Lower leg skin (tissue), 4 donors: ENCODE measurements around the gene IL27RA. TPM values are rescaled to one million over a fixed set of nuclear protein-coding genes. Genes with fewer than 3 reads are reported as not detected.
A peak's percentile ranks its signal among the peaks of the same experiment; 100 is the strongest.

Experiments
- DNase-seq, 2 donors: peaks; one replicate each; pipeline ENCODE4 v3.0.0-alpha.2; 2019; ENCODE audit warnings: low spot score in 2 of 2
- H3K4me3 ChIP-seq: fragments of 200-600 bp; sonication (generic); 2 replicates; pipeline ENCODE4 v1.5.1; 2017; ENCODE audit warnings: mild to moderate bottlenecking, low read depth; ENCODE audit not compliant: poor library complexity, severe bottlenecking
- POLR2A ChIP-seq, 2 donors: fragments of 450-650 bp; IDR thresholded peaks; one replicate each; pipeline ENCODE4 v1.6.1; 2016 to 2017; ENCODE audit warnings: antibody characterized with exemption in 2 of 2, mild to moderate bottlenecking in 1 of 2, moderate library complexity in 1 of 2
- WGBS, 2 donors: methylation state at CpG; one replicate each; pipeline ENCODE4 v1.1.5; 2018; 5-methylcytosine and 5-hydroxymethylcytosine counted together
- intact Hi-C: fragments of 100-400 bp; cut with DNase I; formaldehyde crosslinking; loops from one replicate; pipeline ENCODE4 v1.15.0; 2023; ENCODE audit warnings: low total_unique reads
- total RNA-seq, 4 donors: library from RNA; depleted of rRNA; stranded (reverse); fragments of >200 nt; gene quantifications; one replicate each; pipeline ENCODE4 v1.1.0, GENCODE V29; 2016
- TF ChIP-seq, protein P1 (sequence below), 3 donors: fragments of 450-650 bp; IDR thresholded peaks; one replicate each; pipeline ENCODE4 v1.5.1; 2016; ENCODE audit warnings: antibody characterized with exemption in 3 of 3, mild to moderate bottlenecking in 3 of 3, moderate library complexity in 2 of 3

The IL27RA gene
- total RNA-seq, 4 donors from 2014 or later, result 0.27 to 2.7 (median 2.0) TPM

DNA sequence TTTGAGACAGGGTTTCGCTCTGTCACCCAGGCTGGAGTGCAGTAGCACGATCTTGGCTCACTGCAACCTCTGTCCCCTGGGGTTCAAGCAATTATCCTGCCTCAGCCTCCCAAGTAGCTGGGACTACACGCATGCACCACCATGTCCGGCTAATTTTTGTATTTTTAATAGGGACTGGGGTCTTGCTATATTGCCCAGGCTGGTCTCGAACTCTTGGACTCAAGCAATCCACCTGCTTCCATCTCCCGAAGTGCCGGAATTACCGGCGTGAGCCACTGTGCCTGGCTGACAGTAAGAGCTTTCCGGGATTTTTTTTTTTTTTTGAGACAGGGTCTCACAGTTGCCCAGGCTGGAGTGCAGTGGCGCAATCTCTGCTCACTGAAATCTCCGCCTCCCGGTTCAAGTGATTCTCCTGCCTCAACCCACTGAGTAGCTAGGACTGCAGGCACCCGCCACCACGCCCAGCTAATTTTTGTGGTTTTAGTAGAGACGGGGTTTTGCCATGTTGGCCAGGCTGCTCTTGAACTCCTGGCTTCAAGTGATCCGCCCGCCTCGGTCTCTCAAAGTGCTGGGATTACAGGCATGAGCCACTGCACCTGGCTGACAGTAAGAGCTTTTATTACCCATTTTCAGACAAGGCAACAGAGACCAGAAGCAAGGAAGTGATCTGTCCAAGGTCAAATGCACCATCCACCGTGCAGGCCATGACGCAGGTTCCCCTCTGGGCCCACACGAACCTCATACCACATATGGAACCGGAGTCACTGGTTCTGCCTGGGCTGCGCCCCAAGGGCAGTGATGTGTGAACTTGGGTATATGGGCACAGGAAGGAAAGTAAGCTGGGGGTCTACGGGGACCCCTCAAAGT lies 46.5 kb upstream of the IL27RA start:
- intact Hi-C loops, result no loop called here
- WGBS, 2 donors, result 84 to 88% methylated on average over 25 of the region's 25 CpGs

DNA sequence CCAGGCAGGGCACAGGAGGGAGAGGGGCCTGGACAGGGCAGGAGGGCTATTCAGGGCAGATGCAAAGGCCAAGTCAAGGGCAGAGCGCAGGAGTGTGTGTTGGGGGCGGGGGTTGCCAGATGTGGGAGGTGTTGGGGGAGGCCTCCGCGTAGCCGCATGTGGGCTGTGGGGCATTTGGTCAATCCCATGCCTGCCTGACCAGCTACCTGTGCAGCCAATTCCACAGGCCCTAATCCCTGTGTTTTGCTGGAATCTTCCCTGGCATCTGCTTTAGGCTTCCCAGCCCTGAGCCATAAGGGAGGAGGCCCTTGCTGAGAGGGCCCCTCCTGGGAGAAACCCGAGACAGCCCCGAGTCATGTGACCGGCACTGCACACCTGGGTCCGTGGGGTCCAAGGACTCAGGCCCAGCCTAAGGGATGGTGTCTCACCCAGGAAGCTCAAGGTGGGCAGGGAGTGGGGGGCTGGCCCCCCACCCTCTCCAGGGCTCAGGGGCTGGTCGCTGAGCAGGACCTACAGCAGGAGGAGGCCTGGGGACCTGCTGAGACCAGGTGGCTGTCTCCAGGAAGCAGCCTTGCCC lies 45.7 kb upstream of the IL27RA start:
- intact Hi-C loops, result no loop called here
- no peak for TF ChIP-seq POLR2A (IDR thresholded peaks at IDR 0.05)
- TF ChIP-seq, protein P1, sequence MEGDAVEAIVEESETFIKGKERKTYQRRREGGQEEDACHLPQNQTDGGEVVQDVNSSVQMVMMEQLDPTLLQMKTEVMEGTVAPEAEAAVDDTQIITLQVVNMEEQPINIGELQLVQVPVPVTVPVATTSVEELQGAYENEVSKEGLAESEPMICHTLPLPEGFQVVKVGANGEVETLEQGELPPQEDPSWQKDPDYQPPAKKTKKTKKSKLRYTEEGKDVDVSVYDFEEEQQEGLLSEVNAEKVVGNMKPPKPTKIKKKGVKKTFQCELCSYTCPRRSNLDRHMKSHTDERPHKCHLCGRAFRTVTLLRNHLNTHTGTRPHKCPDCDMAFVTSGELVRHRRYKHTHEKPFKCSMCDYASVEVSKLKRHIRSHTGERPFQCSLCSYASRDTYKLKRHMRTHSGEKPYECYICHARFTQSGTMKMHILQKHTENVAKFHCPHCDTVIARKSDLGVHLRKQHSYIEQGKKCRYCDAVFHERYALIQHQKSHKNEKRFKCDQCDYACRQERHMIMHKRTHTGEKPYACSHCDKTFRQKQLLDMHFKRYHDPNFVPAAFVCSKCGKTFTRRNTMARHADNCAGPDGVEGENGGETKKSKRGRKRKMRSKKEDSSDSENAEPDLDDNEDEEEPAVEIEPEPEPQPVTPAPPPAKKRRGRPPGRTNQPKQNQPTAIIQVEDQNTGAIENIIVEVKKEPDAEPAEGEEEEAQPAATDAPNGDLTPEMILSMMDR (IDR thresholded peaks at IDR 0.05), result no peak
- no peak for DNase-seq
- WGBS, 2 donors, result 69 to 79% methylated on average over 9 to 10 of the region's 10 CpGs
- no peak overlapping the region for H3K4me3 ChIP-seq

More for the DNA sequence above, 46.5 kb upstream of the IL27RA start:
- TF ChIP-seq, protein P1 (IDR thresholded peaks at IDR 0.05), result no peak
- TF ChIP-seq POLR2A (IDR thresholded peaks at IDR 0.05), result no peak
- DNase-seq, result no peak
- H3K4me3 ChIP-seq, result no peak overlapping the region

DNA sequence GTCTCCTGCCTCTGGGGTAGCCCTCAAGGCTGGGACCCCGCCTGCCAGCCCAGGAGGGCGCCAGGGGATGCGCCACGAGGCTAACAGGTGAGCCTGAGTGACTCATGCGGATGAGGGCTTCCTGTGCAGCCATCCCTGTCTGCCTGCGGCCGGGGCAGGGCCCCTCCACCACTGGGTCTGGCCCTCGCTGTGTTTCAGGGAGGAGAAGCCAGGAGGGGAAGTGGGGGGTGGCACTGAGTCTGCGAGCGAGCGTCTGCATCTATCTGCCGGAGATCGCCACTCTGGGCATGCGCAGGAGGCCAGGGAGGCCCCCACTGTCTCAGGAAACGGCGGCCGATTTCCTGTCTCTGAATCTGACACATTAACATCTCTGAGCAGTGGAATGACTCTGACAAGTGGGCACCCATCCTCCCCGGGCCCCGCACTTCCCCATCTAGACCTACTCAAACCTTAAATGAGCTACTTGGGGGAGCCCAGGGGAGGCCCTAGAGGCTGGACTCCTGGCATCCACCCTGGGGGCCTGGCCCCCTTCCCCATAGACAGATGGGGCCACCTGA lies 45.1 kb upstream of the IL27RA start:
- H3K4me3 ChIP-seq, result no peak overlapping the region
- 37 to 60% methylated on average over 6 to 12 of the region's 19 CpGs for WGBS, 2 donors
- peak; percentile 86 to 97 for DNase-seq
- TF ChIP-seq, protein P1 (IDR thresholded peaks at IDR 0.05), result no peak
- TF ChIP-seq POLR2A (IDR thresholded peaks at IDR 0.05), result no peak
- intact Hi-C loops, result no loop called here

DNA sequence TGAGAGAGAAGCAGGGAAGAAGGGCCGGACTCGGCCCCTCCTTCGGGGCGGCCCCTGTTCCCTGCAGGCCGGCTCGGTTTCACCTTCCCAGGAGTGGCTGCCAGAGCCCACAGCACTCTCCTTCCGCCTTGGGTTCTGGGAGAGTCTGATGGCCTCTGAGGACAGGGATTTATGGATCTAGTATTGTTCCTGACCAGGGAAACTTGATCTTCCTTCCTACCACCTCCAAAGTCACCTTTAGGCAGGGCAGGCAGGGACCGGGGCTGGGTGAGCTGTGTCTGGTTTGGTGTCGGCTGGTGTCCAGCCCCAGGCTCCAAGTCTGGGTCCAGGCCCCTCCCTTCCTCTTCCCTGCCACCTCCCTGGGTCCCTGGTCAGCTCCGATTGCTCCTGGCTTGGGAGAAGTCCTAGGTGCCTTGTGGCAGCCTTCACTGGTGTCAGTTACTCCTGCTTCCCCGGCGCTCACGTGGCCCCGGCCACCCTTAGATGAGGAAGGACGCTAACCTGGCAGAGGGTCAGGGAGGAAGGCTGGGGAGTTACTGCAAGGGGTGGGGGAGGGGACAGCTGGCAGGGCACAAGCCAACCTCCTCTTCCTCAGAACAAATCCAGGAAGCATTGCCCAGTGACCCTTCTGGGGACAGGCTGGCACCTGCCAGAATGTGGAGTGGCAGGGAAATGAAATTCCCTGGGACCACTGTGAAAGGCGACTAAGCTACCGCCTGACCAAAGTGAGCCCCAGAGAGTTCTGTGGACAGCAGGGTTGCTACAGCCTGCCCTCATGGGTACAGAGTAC lies 44.3 kb upstream of the IL27RA start:
- TF ChIP-seq, protein P1 (IDR thresholded peaks at IDR 0.05), result no peak
- DNase-seq, result no peak
- WGBS, 2 donors, result 67% methylated on average over 17 of the region's 17 CpGs
- intact Hi-C loops, result no loop called here
- H3K4me3 ChIP-seq, result no peak overlapping the region

DNA sequence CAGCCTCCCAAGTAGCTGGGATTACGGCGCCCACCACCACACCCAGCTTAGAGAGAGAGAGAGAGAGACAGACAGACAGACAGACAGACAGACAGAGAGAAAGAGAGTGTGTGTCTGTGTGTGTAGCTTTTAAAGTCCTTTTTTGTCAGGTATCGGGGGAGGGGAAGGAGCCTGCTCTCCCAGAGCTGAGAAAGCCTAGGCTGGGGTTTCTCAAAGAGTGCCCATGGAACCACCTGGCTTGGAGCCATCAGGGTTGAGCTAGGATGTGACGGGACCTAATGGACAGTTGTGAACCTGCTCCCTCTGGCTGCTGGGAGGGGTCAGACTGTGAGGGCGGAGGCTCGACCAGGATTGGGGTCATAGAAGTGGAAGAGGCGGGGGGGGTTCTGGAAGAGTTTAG lies 42.1 kb upstream of the IL27RA start:
- intact Hi-C loops, result no loop called here
- no peak overlapping the region for H3K4me3 ChIP-seq
- no peak for DNase-seq
- WGBS, 2 donors, result 84 to 88% methylated on average over 7 of the region's 7 CpGs
- TF ChIP-seq, protein P1 (IDR thresholded peaks at IDR 0.05), result no peak
- TF ChIP-seq POLR2A (IDR thresholded peaks at IDR 0.05), result no peak
